Right lobe of liver (tissue), 6 donors: Measurements from ENCODE around the gene SOBP. TPM values are rescaled to one million over a fixed set of nuclear protein-coding genes. Genes with fewer than 3 reads are reported as not detected.

Source experiments
- ATAC-seq, 4 donors: fragments of 200-7000 bp; cut with Tn5 transposase; one replicate each; pipeline ENCODE4 v1.9.1; 2020; ENCODE audit warnings: mild to moderate bottlenecking in 4 of 4, moderate library complexity in 4 of 4
- DNase-seq, 3 donors: peaks; one replicate each; pipeline ENCODE4 v3.0.0-alpha.2; 2020
- H3K27ac ChIP-seq, 3 donors: fragments of 200-600 bp; one replicate each; pipeline ENCODE4 v1.8.0; 2022
- H3K27me3 ChIP-seq, 2 donors: fragments of 200-600 bp; one replicate each; pipeline ENCODE4 v1.8.0; 2022
- H3K36me3 ChIP-seq, 4 donors: fragments of 200-600 bp; sonication (generic) in 1 of 4; one replicate each; pipeline versions ENCODE4 v1.5.1 to v1.8.0; 2017 to 2022; ENCODE audit warnings: control low read depth in 1 of 4
- H3K4me1 ChIP-seq, 4 donors: fragments of 200-600 bp; sonication (generic) in 1 of 4; one replicate each; pipeline versions ENCODE4 v1.5.1 to v1.8.0; 2017 to 2022; ENCODE audit warnings: control low read depth in 1 of 4
- H3K4me3 ChIP-seq, 3 donors: fragments of 200-600 bp; one replicate each; pipeline ENCODE4 v1.8.0; 2022
- H3K9me3 ChIP-seq, 4 donors: fragments of 200-600 bp; sonication (generic) in 1 of 4; one replicate each; pipeline versions ENCODE4 v1.5.1 to v1.8.0; 2017 to 2022; ENCODE audit warnings: control low read depth in 1 of 4
- CTCF ChIP-seq, 4 donors: fragments of 200-600 bp in 3 of 4; fragments of 450-650 bp in 1 of 4; IDR thresholded peaks; one replicate each; pipeline versions ENCODE4 v1.5.1 to v1.8.0; 2016 to 2022; ENCODE audit warnings: antibody characterized with exemption in 4 of 4, mild to moderate bottlenecking in 2 of 4
- POLR2A ChIP-seq: fragments of 450-650 bp; IDR thresholded peaks from one replicate; pipeline ENCODE4 v1.6.1; 2017; ENCODE audit warnings: antibody characterized with exemption, mild to moderate bottlenecking
- WGBS: methylation state at CpG from one replicate; pipeline ENCODE4 v1.1.6; 2018; ENCODE audit warnings: low coverage, low lambda C conversion rate; ENCODE audit not compliant: insufficient coverage; ENCODE audit errors: missing lambda C conversion rate; 5-methylcytosine and 5-hydroxymethylcytosine counted together
- intact Hi-C, 2 donors: fragments of 100-400 bp; cut with DNase I; formaldehyde crosslinking; loops; one replicate each; pipeline versions ENCODE4 v1.11.2 to v1.14.1; 2022
- total RNA-seq, 6 experiments: library from RNA; depleted of rRNA in 2 of 6; stranded (reverse); fragments of >200 nt in 2 of 6; fragmentation: NEBNext Ultra II Directional in 3 of 6; extraction: Animal tissue kit (Norgen Biotek cat#: 25700) in 3 of 6; gene quantifications; one replicate each; pipeline versions ENCODE4 v1.1.0 to v1.2.4, GENCODE V29; 2016 to 2023
- donor health status: DM: no; HTN: yes; CAD: no.
- donor health status: DM: no; HTN: no; CAD: no.
- donor health status: DM: no; HTN: no; CAD: no.
- donor health status: DM: no; HTN: yes; CAD: no.
- donor health status: DM: no; HTN: yes; CAD: no.

Gene SOBP
- total RNA-seq, 6 experiments from 2014 or later: 1.3 to 3.5 (median 1.6) TPM

GRCh38 chr6:107695061-107695720, 205.3 kb downstream of the SOBP start:
- Histone ChIP-seq H3K36me3 (no peaks in the 10 kb centered on the region), H3K4me1 (no peaks in the 10 kb centered on the region), H3K27me3 (no peaks in the 10 kb centered on the region), H3K27ac (no peak overlapping the region), H3K4me3 (no peak overlapping the region), H3K9me3 (no peaks in the 10 kb centered on the region)
- TF ChIP-seq CTCF (IDR thresholded peaks at IDR 0.05): no peak
- 100% methylated on average over 2 of the region's 2 CpGs for WGBS
- intact Hi-C loops: no loop called here
- no peak for DNase-seq
- no peak for ATAC-seq

GRCh38 chr6:107697682-107698081, 207.8 kb downstream of the SOBP start:
- no peaks in the 10 kb centered on the region for H3K27me3 ChIP-seq
- H3K9me3 ChIP-seq: no peaks in the 10 kb centered on the region
- no peaks in the 10 kb centered on the region for H3K36me3 ChIP-seq
- ATAC-seq: no peak
- DNase-seq: no peak
- H3K4me1 ChIP-seq: no peaks in the 10 kb centered on the region
- H3K27ac ChIP-seq: no peak overlapping the region
- H3K4me3 ChIP-seq: no peak overlapping the region
- intact Hi-C loops: no loop called here
- TF ChIP-seq POLR2A (no peak), CTCF (IDR thresholded peaks at IDR 0.05) (no peak)
- WGBS: 55% methylated on average over 5 of the region's 5 CpGs

- intact Hi-C loops: no loop called here
- DNase-seq (no peak), ATAC-seq (no peak)
- Histone ChIP-seq H3K4me3 (no peak overlapping the region), H3K4me1 (no peaks in the 10 kb centered on the region), H3K36me3 (no peaks in the 10 kb centered on the region), H3K27me3 (no peaks in the 10 kb centered on the region), H3K27ac (no peak overlapping the region), H3K9me3 (no peaks in the 10 kb centered on the region)
- TF ChIP-seq POLR2A: no peak
- WGBS: 79% methylated on average over 4 of the region's 4 CpGs
Measured at GRCh38 chr6:107698146-107698545, 208.2 kb downstream of the SOBP start.

- Histone ChIP-seq H3K4me3 (no peak overlapping the region), H3K4me1 (no peaks in the 10 kb centered on the region), H3K9me3 (no peaks in the 10 kb centered on the region), H3K27me3 (no peaks in the 10 kb centered on the region), H3K36me3 (no peaks in the 10 kb centered on the region), H3K27ac (no peak overlapping the region)
- no peak for DNase-seq
- ATAC-seq: no peak
- 36% methylated on average over 3 of the region's 7 CpGs for WGBS
- intact Hi-C loops: no loop called here
- TF ChIP-seq CTCF (IDR thresholded peaks at IDR 0.05) (no peak), POLR2A (no peak)
Measured at GRCh38 chr6:107699254-107699653, 209.3 kb downstream of the SOBP start.

DNA sequence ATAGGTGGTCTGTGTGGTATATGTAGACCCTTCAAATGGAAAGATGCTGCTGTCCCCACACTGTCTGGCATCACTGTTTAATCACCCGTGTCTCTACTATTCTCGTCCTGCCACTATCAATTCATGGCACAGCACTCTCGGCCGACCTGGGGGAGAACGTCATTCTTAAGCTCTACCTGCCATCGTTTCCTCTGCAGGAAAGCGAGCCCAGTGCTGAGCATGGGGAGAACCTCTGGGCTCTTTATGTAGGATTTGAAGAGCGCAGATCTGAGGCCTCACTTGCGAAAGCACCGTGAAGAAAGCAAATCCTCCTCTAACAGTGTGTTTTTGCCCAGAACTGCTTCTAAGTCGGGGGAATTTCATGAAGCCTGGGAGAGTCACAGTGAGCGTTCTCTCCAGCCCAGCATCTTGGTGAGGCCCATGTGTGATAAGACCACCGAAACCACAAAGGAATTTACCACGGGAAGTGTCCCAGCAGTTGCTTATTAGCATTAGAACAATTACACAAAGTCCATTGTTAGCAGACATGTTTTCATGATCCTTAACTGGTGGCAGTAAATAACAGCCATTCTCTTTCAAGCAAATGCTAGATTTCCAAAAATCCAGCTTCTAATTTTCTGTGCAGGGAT, 209.9 kb downstream of the SOBP start:
- Histone ChIP-seq H3K4me1 (no peaks in the 10 kb centered on the region), H3K36me3 (no peaks in the 10 kb centered on the region), H3K27me3 (no peaks in the 10 kb centered on the region), H3K27ac (no peak overlapping the region), H3K9me3 (no peaks in the 10 kb centered on the region), H3K4me3 (no peak overlapping the region)
- no peak for TF ChIP-seq POLR2A
- no peak for TF ChIP-seq CTCF (IDR thresholded peaks at IDR 0.05)
- ATAC-seq (no peak), DNase-seq (no peak)
- 53% methylated on average over 3 of the region's 14 CpGs for WGBS
- intact Hi-C loops: no loop called here
